Measurements from ENCODE around the gene C3orf18. TPM values are rescaled to one million over a fixed set of nuclear protein-coding genes. Genes with fewer than 3 reads are reported as not detected.

The C3orf18 gene
- total RNA-seq, 2 donors from 2014 or later = 5.1 to 6.2 TPM

DNA sequence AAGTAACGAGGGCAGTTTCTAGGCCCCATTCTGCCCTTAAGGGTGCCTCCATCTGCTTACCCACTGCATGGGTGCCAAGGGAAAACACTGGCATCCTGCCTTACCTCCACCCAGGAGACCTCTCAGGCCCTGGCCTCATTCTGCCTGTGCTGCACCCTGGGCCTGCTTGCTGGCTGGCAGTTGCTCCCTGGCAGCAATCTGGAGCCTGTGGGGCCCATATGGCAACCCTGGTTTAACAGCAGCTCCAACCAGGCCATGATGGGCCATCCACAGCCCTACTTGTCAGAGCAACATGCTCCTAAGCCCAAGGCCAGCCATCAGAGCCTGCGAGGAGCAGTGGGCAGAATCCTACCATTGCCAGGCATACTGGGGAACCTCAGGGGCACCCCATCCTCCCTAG lies 3.7 kb downstream of the C3orf18 start:
- Mint-ChIP-seq H3K27me3 (no peaks in the 10 kb centered on the region), H3K4me3 (no peak overlapping the region), H3K27ac (no peak overlapping the region), H3K4me1 (ENCODE audit: low read depth in 2 of 2) (peaks cover 11 to 13% of the 10 kb centered on the region in 2 donors), H3K9me3 (no peaks in the 10 kb centered on the region), H3K36me3 (no peaks in the 10 kb centered on the region)
- DNase-seq (ENCODE audit: low spot score) (no peak), ATAC-seq (no peak)

DNA sequence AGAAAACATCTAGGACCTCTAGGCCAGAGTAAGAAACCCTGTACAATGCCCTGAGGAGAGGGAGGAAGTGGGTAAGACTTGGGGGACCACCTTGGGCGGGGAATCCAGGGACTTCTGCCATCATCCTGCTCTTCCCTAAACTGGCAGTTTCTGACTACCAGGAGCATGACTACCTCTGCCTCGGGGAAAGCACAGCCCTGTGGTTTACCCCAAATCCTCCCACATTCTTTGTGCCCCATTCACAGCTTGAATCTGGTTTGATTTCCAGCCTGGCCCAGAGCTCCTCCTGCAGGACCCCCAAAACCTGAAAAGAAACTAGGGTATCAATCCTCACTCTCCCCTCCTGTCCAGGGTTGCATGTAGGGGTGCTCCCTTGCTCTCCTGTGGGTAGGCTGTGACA lies 4.7 kb downstream of the C3orf18 start:
- Mint-ChIP-seq H3K4me1 (ENCODE audit: low read depth in 2 of 2) (peaks cover 8 to 10% of the 10 kb centered on the region in 2 donors), H3K27ac (no peak overlapping the region), H3K36me3 (no peaks in the 10 kb centered on the region)

DNA sequence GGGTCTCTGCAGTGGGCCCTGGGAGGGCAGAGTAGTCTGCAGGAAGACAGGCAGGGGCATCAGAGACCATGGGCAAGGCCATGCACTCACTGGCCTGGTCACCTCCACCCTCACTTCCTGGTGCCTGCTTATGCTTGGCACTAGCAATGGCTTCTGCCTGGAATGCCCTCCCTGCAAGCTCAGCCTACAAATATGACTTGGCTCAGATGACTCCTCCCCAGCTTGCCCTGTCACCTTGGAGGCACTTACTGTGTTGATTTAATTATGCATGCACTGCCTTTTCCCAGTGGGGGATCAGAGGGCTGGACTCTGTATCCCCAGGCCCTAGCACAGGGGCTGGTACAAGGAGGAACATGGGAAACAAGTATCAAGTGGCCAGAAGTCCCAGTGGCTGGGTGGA lies 7.8 kb downstream of the C3orf18 start:
- no peak overlapping the region for H3K4me3 Mint-ChIP-seq

More for the DNA sequence above, 4.7 kb downstream of the C3orf18 start:
- DNase-seq (ENCODE audit: low spot score) (no peak), ATAC-seq (no peak)
- Mint-ChIP-seq H3K27me3 (no peaks in the 10 kb centered on the region), H3K4me3 (no peak overlapping the region), H3K9me3 (no peaks in the 10 kb centered on the region)

DNA sequence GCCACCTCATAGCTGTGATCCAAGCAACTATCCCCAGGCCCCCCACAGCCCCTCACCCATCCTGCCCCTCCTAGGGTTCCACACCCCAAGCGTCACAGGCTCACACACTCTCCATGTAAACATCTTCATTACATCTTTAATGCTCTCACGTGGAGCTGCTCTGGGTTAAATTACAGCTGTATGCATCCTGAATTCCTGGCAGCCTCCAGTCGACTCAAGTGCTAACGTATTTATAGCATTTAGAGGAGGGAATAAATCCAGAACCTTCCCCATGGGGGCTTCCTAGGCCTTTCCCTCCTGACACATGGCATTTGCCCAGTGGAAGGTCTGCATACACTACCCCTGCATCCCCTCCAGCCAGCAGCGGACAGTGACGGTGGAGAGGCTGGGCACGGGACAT lies 9.6 kb downstream of the C3orf18 start:
- H3K36me3 Mint-ChIP-seq = no peaks in the 10 kb centered on the region
- H3K4me1 Mint-ChIP-seq (ENCODE audit: low read depth in 2 of 2) = peaks cover 0 to 11% of the 10 kb centered on the region in 2 donors
- DNase-seq (ENCODE audit: low spot score) = no peak
- H3K9me3 Mint-ChIP-seq = no peaks in the 10 kb centered on the region
- no peak overlapping the region for H3K4me3 Mint-ChIP-seq
- no peak overlapping the region for H3K27ac Mint-ChIP-seq
- H3K27me3 Mint-ChIP-seq = no peaks in the 10 kb centered on the region
- no peak for ATAC-seq

More for the DNA sequence above, 7.8 kb downstream of the C3orf18 start:
- DNase-seq (ENCODE audit: low spot score) (no peak), ATAC-seq (no peak)
- Mint-ChIP-seq H3K27ac (no peak overlapping the region), H3K4me1 (ENCODE audit: low read depth in 2 of 2) (peaks cover 0 to 6% of the 10 kb centered on the region in 2 donors), H3K36me3 (no peaks in the 10 kb centered on the region), H3K27me3 (no peaks in the 10 kb centered on the region), H3K9me3 (no peaks in the 10 kb centered on the region)

DNA sequence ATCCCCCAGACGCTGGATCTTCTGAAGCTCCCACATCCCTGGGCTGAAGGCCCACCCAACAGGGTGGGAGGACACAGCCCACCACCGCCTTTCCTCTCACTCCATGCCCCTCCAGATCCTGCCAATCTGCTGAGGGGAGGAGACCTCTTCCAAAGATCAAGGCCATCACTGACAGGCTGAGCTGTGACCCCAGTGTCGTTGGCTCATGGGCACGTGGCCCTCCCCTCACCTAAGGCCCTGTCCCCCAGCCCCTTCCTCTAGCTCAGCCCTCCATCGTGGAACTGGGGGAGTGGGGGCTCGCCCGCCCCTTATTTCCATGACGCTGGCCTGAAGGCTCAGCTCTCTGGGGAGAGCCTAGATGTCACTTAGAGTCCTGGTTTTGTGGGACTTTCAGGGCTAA lies 10.4 kb downstream of the C3orf18 start:
- Mint-ChIP-seq H3K9me3 (no peaks in the 10 kb centered on the region), H3K27ac (no peak overlapping the region), H3K4me1 (ENCODE audit: low read depth in 2 of 2) (peaks cover 0 to 11% of the 10 kb centered on the region in 2 donors), H3K4me3 (no peak overlapping the region), H3K36me3 (no peaks in the 10 kb centered on the region), H3K27me3 (no peaks in the 10 kb centered on the region)
- DNase-seq (ENCODE audit: low spot score) (no peak), ATAC-seq (no peak)

DNA sequence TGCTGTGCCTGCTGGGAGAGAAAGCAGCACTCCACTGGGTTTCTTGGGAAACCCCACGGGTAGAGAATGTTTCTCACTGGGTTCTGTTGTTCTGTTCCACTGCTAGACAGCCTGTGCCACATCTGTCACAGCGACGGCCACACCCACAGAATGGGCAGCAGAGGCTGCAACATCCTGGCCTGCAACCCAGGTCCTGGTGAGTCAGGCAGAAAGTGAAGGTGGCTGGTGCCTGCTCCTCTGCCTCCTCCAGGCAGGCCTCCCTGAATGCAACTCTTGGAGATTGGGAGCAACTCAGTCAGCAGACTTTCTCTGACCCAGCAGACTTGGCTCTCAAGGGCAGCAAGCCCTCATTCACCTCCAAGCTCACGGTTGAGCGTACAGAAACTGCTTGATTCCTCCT lies 13.0 kb downstream of the C3orf18 start:
- H3K36me3 Mint-ChIP-seq = no peaks in the 10 kb centered on the region
- ATAC-seq (peak; percentile 81 to 92), DNase-seq (ENCODE audit: low spot score) (peak; percentile 71)
- no peak overlapping the region for H3K4me3 Mint-ChIP-seq
- H3K27ac Mint-ChIP-seq = peak overlapping the region in 1 of 2 donors; percentile 64
- no peaks in the 10 kb centered on the region for H3K27me3 Mint-ChIP-seq
- no peaks in the 10 kb centered on the region for H3K9me3 Mint-ChIP-seq
- H3K4me1 Mint-ChIP-seq (ENCODE audit: low read depth in 2 of 2) = peaks cover 0 to 11% of the 10 kb centered on the region in 2 donors

- Mint-ChIP-seq H3K36me3 (no peaks in the 10 kb centered on the region), H3K4me1 (ENCODE audit: low read depth in 2 of 2) (peaks cover 0 to 11% of the 10 kb centered on the region in 2 donors), H3K27ac (no peak overlapping the region), H3K27me3 (no peaks in the 10 kb centered on the region), H3K9me3 (no peaks in the 10 kb centered on the region), H3K4me3 (no peak overlapping the region)
- ATAC-seq = no peak
- no peak for DNase-seq (ENCODE audit: low spot score)
These were observed 14.9 kb downstream of the C3orf18 start for GRCh38 chr3:50552598-50552997.

DNA sequence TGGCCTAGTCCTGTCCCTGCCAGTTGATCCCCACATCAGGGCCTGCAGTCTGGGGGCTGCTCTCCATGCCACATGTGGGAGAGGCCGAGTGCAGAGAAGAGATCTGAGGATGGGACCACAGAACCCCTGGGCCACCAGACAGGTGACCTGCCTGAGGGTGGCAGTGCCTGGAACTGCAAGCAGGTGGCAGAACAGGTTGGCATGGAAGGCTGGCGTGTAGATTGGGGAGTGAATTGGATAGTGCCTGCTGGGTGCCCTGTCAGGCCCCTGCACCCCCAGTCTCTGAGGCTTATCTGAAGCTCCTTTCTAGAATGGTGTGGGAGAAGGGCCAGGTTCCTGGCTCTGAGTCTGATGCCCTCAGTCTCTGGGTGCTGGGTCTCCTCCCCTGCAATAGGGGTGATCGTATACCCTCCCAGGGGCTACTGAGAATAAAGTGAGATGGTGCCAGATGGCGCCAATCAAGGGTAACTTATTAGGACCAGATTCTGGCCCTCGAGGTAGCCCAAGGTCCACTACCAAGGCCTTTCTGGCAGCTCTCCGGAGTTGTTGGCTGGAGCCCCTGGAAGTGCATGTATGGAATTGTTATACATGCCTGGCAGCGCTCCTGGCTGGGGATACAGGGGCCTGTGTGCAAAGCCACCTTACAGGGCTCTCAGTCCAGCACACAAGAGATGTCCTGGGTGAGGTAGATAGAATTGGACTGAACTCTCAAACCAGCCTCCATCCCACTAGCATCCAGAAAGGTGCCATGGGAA lies 15.7 kb downstream of the C3orf18 start:
- peaks cover 0 to 11% of the 10 kb centered on the region in 2 donors for H3K4me1 Mint-ChIP-seq (ENCODE audit: low read depth in 2 of 2)
- DNase-seq (ENCODE audit: low spot score) (no peak), ATAC-seq (no peak)
- H3K9me3 Mint-ChIP-seq = no peaks in the 10 kb centered on the region
- H3K36me3 Mint-ChIP-seq = no peaks in the 10 kb centered on the region
- H3K4me3 Mint-ChIP-seq = no peak overlapping the region
- no peaks in the 10 kb centered on the region for H3K27me3 Mint-ChIP-seq
- H3K27ac Mint-ChIP-seq = no peak overlapping the region

- H3K4me3 Mint-ChIP-seq = no peak overlapping the region
- H3K27ac Mint-ChIP-seq = no peak overlapping the region
- H3K27me3 Mint-ChIP-seq = no peaks in the 10 kb centered on the region
- ATAC-seq = no peak
- no peak for DNase-seq (ENCODE audit: low spot score)
- H3K36me3 Mint-ChIP-seq = no peaks in the 10 kb centered on the region
- no peaks in the 10 kb centered on the region for H3K9me3 Mint-ChIP-seq
- peaks cover 0 to 11% of the 10 kb centered on the region in 2 donors for H3K4me1 Mint-ChIP-seq (ENCODE audit: low read depth in 2 of 2)
These were observed 16.4 kb downstream of the C3orf18 start for GRCh38 chr3:50551054-50551659.

DNA sequence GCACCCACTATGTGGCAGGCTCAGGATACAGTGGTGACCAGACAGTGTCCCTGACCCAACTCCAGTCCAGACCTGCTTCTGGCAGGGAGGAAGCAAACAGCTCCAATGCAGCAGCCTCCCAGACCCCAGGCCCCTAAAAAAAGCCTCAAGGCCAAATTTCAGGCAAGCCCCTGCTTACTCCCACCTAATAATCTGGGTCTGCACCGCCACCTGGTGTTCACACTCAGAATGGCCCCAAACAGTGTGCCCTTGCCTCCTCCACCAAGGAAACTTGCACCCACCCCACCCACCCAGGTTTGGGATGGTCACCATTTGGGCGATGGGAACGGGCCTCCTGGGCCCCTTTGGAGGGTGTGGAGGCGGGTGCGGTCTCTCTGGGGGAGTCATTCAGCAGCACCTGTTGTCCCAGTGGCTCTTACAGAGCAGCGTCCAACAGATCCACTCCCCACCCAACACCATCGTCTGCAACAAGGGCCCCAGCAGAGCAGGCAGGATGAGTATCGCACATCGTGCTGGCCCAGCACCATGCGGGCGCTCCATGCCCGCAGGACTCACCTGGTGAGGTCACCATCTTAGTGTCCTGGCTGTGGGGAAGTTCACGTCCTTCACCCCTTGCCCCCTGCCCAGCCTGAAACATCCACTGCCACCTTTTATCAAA lies 17.3 kb downstream of the C3orf18 start:
- Mint-ChIP-seq H3K27ac (no peak overlapping the region), H3K4me1 (ENCODE audit: low read depth in 2 of 2) (peaks cover 1 to 8% of the 10 kb centered on the region in 2 donors), H3K9me3 (no peaks in the 10 kb centered on the region), H3K36me3 (no peaks in the 10 kb centered on the region), H3K4me3 (no peak overlapping the region), H3K27me3 (no peaks in the 10 kb centered on the region)
- DNase-seq (ENCODE audit: low spot score) = no peak
- peak in 1 of 2 donors; percentile 43 for ATAC-seq

DNA sequence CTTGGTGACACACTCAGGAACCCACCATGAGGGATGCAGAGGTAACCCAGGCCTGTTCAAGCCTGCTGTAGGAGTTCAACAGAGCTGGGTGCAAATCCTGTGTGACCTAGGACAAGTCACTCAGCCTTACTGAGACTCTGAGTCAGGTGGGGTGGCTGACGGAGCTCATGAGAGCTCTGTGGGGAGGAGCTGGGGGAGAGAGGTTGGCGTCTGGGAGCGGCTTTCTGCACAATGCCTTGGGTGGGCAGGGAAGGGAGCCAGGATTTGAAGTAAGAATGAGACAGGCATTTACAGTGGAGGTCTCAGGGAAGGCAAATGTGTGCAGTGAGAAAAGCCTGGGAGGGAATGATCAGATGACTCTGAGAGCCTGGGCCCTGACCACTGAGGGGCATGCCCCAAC lies 18.3 kb downstream of the C3orf18 start:
- Mint-ChIP-seq H3K9me3 (no peaks in the 10 kb centered on the region), H3K27ac (no peak overlapping the region), H3K27me3 (no peaks in the 10 kb centered on the region), H3K36me3 (no peaks in the 10 kb centered on the region), H3K4me1 (ENCODE audit: low read depth in 2 of 2) (peaks cover 7% of the 10 kb centered on the region in 2 donors), H3K4me3 (no peak overlapping the region)
- no peak for ATAC-seq
- no peak for DNase-seq (ENCODE audit: low spot score)

- DNase-seq (ENCODE audit: low spot score) (no peak), ATAC-seq (no peak)
- no peaks in the 10 kb centered on the region for H3K9me3 Mint-ChIP-seq
- H3K4me1 Mint-ChIP-seq (ENCODE audit: low read depth in 2 of 2) = peaks cover 7 to 14% of the 10 kb centered on the region in 2 donors
- H3K27me3 Mint-ChIP-seq = no peaks in the 10 kb centered on the region
- H3K27ac Mint-ChIP-seq = no peak overlapping the region
- no peak overlapping the region for H3K4me3 Mint-ChIP-seq
- H3K36me3 Mint-ChIP-seq = no peaks in the 10 kb centered on the region
These were observed 21.8 kb downstream of the C3orf18 start for GRCh38 chr3:50545781-50546180.

GRCh38 chr3:50542177-50543034 lies 25.1 kb downstream of the C3orf18 start:
- Mint-ChIP-seq H3K36me3 (no peaks in the 10 kb centered on the region), H3K4me1 (ENCODE audit: low read depth in 2 of 2) (peaks cover 7 to 14% of the 10 kb centered on the region in 2 donors), H3K27me3 (peaks cover 8 to 12% of the 10 kb centered on the region in 2 donors), H3K9me3 (no peaks in the 10 kb centered on the region), H3K27ac (no peak overlapping the region), H3K4me3 (no peak overlapping the region)
- DNase-seq (ENCODE audit: low spot score) = no peak
- peak; percentile 48 to 66 for ATAC-seq

All from natural killer cell treated with Interleukin-12 subunit alpha and Interleukin-12 subunit beta and Interleukin-15 and Interleukin-18, amount 100 ng/mL, for 72 hours (primary cell).